ENCODE measurements around the gene FREY1. TPM values are rescaled to one million over a fixed set of nuclear protein-coding genes. Genes with fewer than 3 reads are reported as not detected.
"Not testable (repeated sequence)": the region's sequence is repeated elsewhere in the genome, so short reads cannot be mapped to it uniquely, and the experiment has no call there.

FREY1 gene
- total and polyA plus RNA-seq, 2 donors (not counting 1 experiment from before 2014, with no cell fraction given): 0.82 to 6.6 TPM

DNA sequence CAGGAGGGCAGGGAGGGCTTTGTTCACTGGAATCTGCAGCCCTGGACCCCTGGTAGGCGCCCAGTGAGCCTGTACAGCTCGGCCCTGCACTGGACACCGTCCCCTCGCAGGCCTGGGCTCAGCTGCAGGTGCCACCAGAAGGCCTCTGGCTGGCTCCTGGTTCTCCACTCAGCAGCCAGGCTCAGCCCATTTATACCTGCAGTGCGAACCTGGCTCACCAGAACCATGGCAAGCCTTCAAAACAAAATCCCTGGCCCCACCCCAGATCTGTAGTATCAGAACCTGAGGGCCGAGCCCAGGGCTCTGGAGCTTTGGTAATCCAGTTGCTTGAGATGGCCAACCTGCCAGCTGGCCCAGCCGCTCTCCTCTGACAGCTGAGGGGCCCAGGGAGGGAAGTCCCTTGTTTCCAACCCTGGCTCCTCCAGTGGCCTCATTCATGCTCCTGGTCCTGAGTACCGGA is 870 bp upstream of the FREY1 start:
- H3K79me2 ChIP-seq (ENCODE audit: control insufficient read depth, insufficient read depth, low read length): no peaks in the 10 kb centered on the region
- peaks cover 28% of the 10 kb centered on the region for H4K20me1 ChIP-seq (ENCODE audit: control insufficient read depth, insufficient read depth, low read length, poor library complexity, severe bottlenecking)
- H3K4me2 ChIP-seq (replicated peaks; ENCODE audit: low read depth, low read length, poor library complexity, severe bottlenecking): no peak overlapping the region
- H3K9me3 ChIP-seq (ENCODE audit: control extremely low read depth in 1 of 3, control insufficient read depth in 2 of 3, insufficient read depth in 1 of 3, low read length in 2 of 3): no peaks in the 10 kb centered on the region
- ChIA-PET POLR2A (interaction anchor here (1.0 kb wide), 1 partner anchor 15 kb away, joined by 3 read pairs; no protein-coding TSS in a partner anchor), CTCF (interaction anchor here (0.7 kb wide), 1 partner anchor 35 kb away, joined by 3 read pairs; no protein-coding TSS in a partner anchor)
- H3K4me1 ChIP-seq (ENCODE audit: control insufficient read depth in 2 of 2, insufficient read depth in 2 of 2, low read length in 2 of 2): peaks cover 0 to 13% of the 10 kb centered on the region in 2 donors
- no peaks in the 10 kb centered on the region for H3K27me3 Mint-ChIP-seq
- no peak overlapping the region for H3K27ac Mint-ChIP-seq
- no peak overlapping the region for H3K27ac ChIP-seq (ENCODE audit: low read length in 2 of 2)
- TF ChIP-seq, protein P1, sequence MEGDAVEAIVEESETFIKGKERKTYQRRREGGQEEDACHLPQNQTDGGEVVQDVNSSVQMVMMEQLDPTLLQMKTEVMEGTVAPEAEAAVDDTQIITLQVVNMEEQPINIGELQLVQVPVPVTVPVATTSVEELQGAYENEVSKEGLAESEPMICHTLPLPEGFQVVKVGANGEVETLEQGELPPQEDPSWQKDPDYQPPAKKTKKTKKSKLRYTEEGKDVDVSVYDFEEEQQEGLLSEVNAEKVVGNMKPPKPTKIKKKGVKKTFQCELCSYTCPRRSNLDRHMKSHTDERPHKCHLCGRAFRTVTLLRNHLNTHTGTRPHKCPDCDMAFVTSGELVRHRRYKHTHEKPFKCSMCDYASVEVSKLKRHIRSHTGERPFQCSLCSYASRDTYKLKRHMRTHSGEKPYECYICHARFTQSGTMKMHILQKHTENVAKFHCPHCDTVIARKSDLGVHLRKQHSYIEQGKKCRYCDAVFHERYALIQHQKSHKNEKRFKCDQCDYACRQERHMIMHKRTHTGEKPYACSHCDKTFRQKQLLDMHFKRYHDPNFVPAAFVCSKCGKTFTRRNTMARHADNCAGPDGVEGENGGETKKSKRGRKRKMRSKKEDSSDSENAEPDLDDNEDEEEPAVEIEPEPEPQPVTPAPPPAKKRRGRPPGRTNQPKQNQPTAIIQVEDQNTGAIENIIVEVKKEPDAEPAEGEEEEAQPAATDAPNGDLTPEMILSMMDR (IDR thresholded peaks at IDR 0.05): no peak
- TF ChIP-seq EZH2 (IDR thresholded peaks at IDR 0.05; ENCODE audit: borderline replicate concordance, insufficient read depth, low read depth, low read length, poor library complexity, severe bottlenecking): no peak
- no peak overlapping the region for H2AFZ ChIP-seq (ENCODE audit: insufficient read depth, low read depth, low read length, poor library complexity, severe bottlenecking)
- H3K36me3 ChIP-seq (replicated peaks in 1 of 2; ENCODE audit: control extremely low read depth in 1 of 2, control insufficient read depth in 1 of 2, extremely low read depth in 1 of 2, insufficient read depth in 2 of 2, low read length in 1 of 2): peaks cover 0 to 29% of the 10 kb centered on the region in 2 experiments
- intact Hi-C loops (cut with micrococcal nuclease): no loop called here
- H3K27me3 ChIP-seq (replicated peaks in 1 of 4; ENCODE audit: control extremely low read depth in 1 of 4, control insufficient read depth in 3 of 4, insufficient read depth in 4 of 4, low read length in 3 of 4): no peaks in the 10 kb centered on the region
- H3K4me3 Mint-ChIP-seq: no peak overlapping the region
- 88% methylated on average over 8 of the region's 8 CpGs for WGBS (ENCODE audit: insufficient coverage)
- H3K9me3 Mint-ChIP-seq (ENCODE audit: insufficient read depth): no peaks in the 10 kb centered on the region
- H3K4me1 Mint-ChIP-seq: peaks cover 13% of the 10 kb centered on the region
- DNase-seq: no peak
- H3K9ac ChIP-seq (ENCODE audit: low read length): no peak overlapping the region
- no peak overlapping the region for H3K4me3 ChIP-seq (ENCODE audit: control extremely low read depth in 1 of 5, extremely low read depth in 1 of 5, insufficient read depth in 1 of 5, low read depth in 2 of 5, low read length in 4 of 5)
- no peak for ATAC-seq (ENCODE audit: low read depth)

DNA sequence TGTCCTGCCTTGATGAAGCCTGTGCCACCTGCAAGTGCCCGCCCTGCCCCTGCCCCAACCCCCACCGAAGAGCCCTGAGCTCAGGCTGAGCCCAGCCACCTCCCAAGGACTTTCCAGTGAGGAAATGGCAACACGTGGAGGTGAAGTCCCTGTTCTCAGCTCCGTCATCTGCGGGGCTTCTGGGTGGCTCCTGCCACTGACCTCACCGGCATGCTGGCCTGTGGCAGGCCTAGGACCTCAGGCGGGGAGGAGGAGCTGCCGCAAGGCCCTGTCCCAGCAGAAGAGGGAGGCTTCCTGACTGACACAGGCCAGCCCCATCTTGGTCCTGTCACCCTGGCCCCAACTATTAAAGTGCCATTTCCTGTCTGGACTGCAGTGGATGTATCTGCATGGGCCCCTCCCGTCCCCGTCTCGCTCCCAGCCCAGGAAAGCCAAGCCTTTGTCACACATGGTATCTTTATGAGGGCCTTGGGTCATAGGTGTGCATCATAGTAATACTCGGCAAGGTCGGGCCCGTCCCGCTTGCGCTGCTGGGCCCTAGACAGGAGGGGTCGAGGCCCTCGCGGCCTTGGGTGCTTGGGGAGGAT is 882 bp downstream of the FREY1 start:
- intact Hi-C loops (cut with micrococcal nuclease): no loop called here
- Mint-ChIP-seq H3K9me3 (ENCODE audit: insufficient read depth) (no peaks in the 10 kb centered on the region), H3K4me1 (peaks cover 13% of the 10 kb centered on the region), H3K27me3 (no peaks in the 10 kb centered on the region), H3K4me3 (no peak overlapping the region), H3K27ac (no peak overlapping the region)
- H3K4me3 ChIP-seq (ENCODE audit: control extremely low read depth in 1 of 5, extremely low read depth in 1 of 5, insufficient read depth in 1 of 5, low read depth in 2 of 5, low read length in 4 of 5): no peak overlapping the region
- ChIA-PET CTCF (interaction anchor here (1.0 kb wide), 1 partner anchor 100 kb away, joined by 3 read pairs; no protein-coding TSS in a partner anchor), POLR2A (interaction anchor here (1.0 kb wide), 1 partner anchor 10 kb away, joined by 5 read pairs; no protein-coding TSS in a partner anchor)
- no peaks in the 10 kb centered on the region for H3K79me2 ChIP-seq (ENCODE audit: control insufficient read depth, insufficient read depth, low read length)
- DNase-seq (no peak), ATAC-seq (ENCODE audit: low read depth) (no peak)
- no peaks in the 10 kb centered on the region for H3K9me3 ChIP-seq (ENCODE audit: control extremely low read depth in 1 of 3, control insufficient read depth in 2 of 3, insufficient read depth in 1 of 3, low read length in 2 of 3)
- no peak overlapping the region for H3K4me2 ChIP-seq (replicated peaks; ENCODE audit: low read depth, low read length, poor library complexity, severe bottlenecking)
- TF ChIP-seq, protein P1 (IDR thresholded peaks at IDR 0.05): no peak
- TF ChIP-seq EZH2 (IDR thresholded peaks at IDR 0.05; ENCODE audit: borderline replicate concordance, insufficient read depth, low read depth, low read length, poor library complexity, severe bottlenecking): no peak
- H3K9ac ChIP-seq (ENCODE audit: low read length): no peak overlapping the region
- H3K4me1 ChIP-seq (ENCODE audit: control insufficient read depth in 2 of 2, insufficient read depth in 2 of 2, low read length in 2 of 2): peaks cover 0 to 13% of the 10 kb centered on the region in 2 donors
- H3K27ac ChIP-seq (ENCODE audit: low read length in 2 of 2): no peak overlapping the region
- peaks cover 20% of the 10 kb centered on the region for H4K20me1 ChIP-seq (ENCODE audit: control insufficient read depth, insufficient read depth, low read length, poor library complexity, severe bottlenecking)
- no peak overlapping the region for H2AFZ ChIP-seq (ENCODE audit: insufficient read depth, low read depth, low read length, poor library complexity, severe bottlenecking)
- WGBS (ENCODE audit: insufficient coverage): 64% methylated on average over 19 of the region's 19 CpGs
- peaks cover 0 to 20% of the 10 kb centered on the region in 2 experiments for H3K36me3 ChIP-seq (replicated peaks in 1 of 2; ENCODE audit: control extremely low read depth in 1 of 2, control insufficient read depth in 1 of 2, extremely low read depth in 1 of 2, insufficient read depth in 2 of 2, low read length in 1 of 2)
- no peaks in the 10 kb centered on the region for H3K27me3 ChIP-seq (replicated peaks in 1 of 4; ENCODE audit: control extremely low read depth in 1 of 4, control insufficient read depth in 3 of 4, insufficient read depth in 4 of 4, low read length in 3 of 4)

DNA sequence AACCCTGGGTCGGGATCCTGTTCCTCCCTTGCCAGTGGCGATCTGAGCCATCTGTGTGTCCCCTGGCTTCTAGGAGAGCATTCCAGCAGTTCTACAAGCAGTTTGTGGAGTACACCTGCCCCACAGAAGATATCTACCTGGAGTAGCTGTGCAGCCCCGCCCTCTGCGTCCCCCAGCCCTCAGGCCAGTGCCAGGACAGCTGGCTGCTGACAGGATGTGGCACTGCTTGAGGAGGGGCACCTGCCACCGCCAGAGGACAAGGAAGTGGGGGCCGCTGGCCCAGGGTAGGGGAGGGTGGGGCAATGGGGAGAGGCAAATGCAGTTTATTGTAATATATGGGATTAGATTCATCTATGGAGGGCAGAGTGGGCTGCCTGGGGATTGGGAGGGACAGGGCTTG is 1.5 kb downstream of the FREY1 start:
- intact Hi-C loops (cut with micrococcal nuclease); H3K9me3 Mint-ChIP-seq (ENCODE audit: insufficient read depth); H3K4me3 ChIP-seq (ENCODE audit: control extremely low read depth in 1 of 5, extremely low read depth in 1 of 5, insufficient read depth in 1 of 5, low read depth in 2 of 5, low read length in 4 of 5); H3K79me2 ChIP-seq (ENCODE audit: control insufficient read depth, insufficient read depth, low read length); H3K9me3 ChIP-seq (ENCODE audit: control extremely low read depth in 1 of 3, control insufficient read depth in 2 of 3, insufficient read depth in 1 of 3, low read length in 2 of 3); H2AFZ ChIP-seq (ENCODE audit: insufficient read depth, low read depth, low read length, poor library complexity, severe bottlenecking); DNase-seq; H3K4me2 ChIP-seq (replicated peaks; ENCODE audit: low read depth, low read length, poor library complexity, severe bottlenecking); H3K27me3 Mint-ChIP-seq; H3K27ac Mint-ChIP-seq; H3K27ac ChIP-seq (ENCODE audit: low read length in 2 of 2); H3K27me3 ChIP-seq (replicated peaks in 1 of 4; ENCODE audit: control extremely low read depth in 1 of 4, control insufficient read depth in 3 of 4, insufficient read depth in 4 of 4, low read length in 3 of 4); H3K4me3 Mint-ChIP-seq; H3K9ac ChIP-seq (ENCODE audit: low read length): not testable (repeated sequence)
- ATAC-seq (ENCODE audit: low read depth): peak; percentile 31
- H4K20me1 ChIP-seq (ENCODE audit: control insufficient read depth, insufficient read depth, low read length, poor library complexity, severe bottlenecking): peaks cover 14% of the 10 kb centered on the region
- ChIA-PET POLR2A (interaction anchor here (1.0 kb wide), 1 partner anchor 11 kb away, joined by 5 read pairs; no protein-coding TSS in a partner anchor), CTCF (interaction anchor here (0.5 kb wide), 1 partner anchor 612 kb away, joined by 3 read pairs; no protein-coding TSS in a partner anchor)
- H3K4me1 Mint-ChIP-seq: peaks cover 15% of the 10 kb centered on the region
- peaks cover under 1 to 15% of the 10 kb centered on the region in 2 donors for H3K4me1 ChIP-seq (ENCODE audit: control insufficient read depth in 2 of 2, insufficient read depth in 2 of 2, low read length in 2 of 2)
- WGBS (ENCODE audit: insufficient coverage): 61% methylated on average over 3 of the region's 6 CpGs
- H3K36me3 ChIP-seq (replicated peaks in 1 of 2; ENCODE audit: control extremely low read depth in 1 of 2, control insufficient read depth in 1 of 2, extremely low read depth in 1 of 2, insufficient read depth in 2 of 2, low read length in 1 of 2): peaks cover 0 to 14% of the 10 kb centered on the region in 2 experiments

Measured in B cell (primary cell).